ENCODE results near the gene AGBL4.

GRCh38 chr1:48560116-48560515 lies 1463.6 kb downstream of the AGBL4 start:
- TF ChIP-seq CTCF (IDR thresholded peaks at IDR 0.05) (no peak), POLR2A (IDR thresholded peaks at IDR 0.05) (no peak)
